ENCODE results near the gene CIRBP. TPM values are rescaled to one million over a fixed set of nuclear protein-coding genes. Genes with fewer than 3 reads are reported as not detected.

The CIRBP gene
- total RNA-seq, 1 donor from 2014 or later = 184 TPM

- Histone ChIP-seq H3K9me3 (ENCODE audit: insufficient read depth, low read depth, low read length) (no peaks in the 10 kb centered on the region), H3K4me2 (ENCODE audit: low read length) (peak overlapping the region; percentile 96), H3K36me3 (ENCODE audit: insufficient read depth, low read length) (peaks cover 21% of the 10 kb centered on the region), H3K9ac (ENCODE audit: low read length) (peak overlapping the region; percentile 87), H3K4me1 (ENCODE audit: insufficient read depth, low read length) (peaks cover 37% of the 10 kb centered on the region), H3K4me3 (ENCODE audit: insufficient read depth, low read depth, low read length) (peak overlapping the region; percentile 61), H2AFZ (ENCODE audit: low read depth, low read length) (no peak overlapping the region), H3K27ac (ENCODE audit: low read depth, low read length) (no peak overlapping the region), H3K27me3 (ENCODE audit: insufficient read depth, low read length) (no peaks in the 10 kb centered on the region), H4K20me1 (ENCODE audit: insufficient read depth, low read length) (peaks cover 49% of the 10 kb centered on the region), H3K79me2 (ENCODE audit: insufficient read depth, low read length) (peaks cover 47% of the 10 kb centered on the region)
- Mint-ChIP-seq H3K9me3 (ENCODE audit: unreplicated experiment) (no peaks in the 10 kb centered on the region), H3K27me3 (ENCODE audit: low read depth, unreplicated experiment) (no peaks in the 10 kb centered on the region), H3K27ac (ENCODE audit: unreplicated experiment) (no peak overlapping the region), H3K4me3 (ENCODE audit: unreplicated experiment) (peak overlapping the region; percentile 78), H3K4me1 (ENCODE audit: low read depth, unreplicated experiment) (peaks cover 14% of the 10 kb centered on the region), H3K36me3 (ENCODE audit: low read depth, unreplicated experiment) (peaks cover 14% of the 10 kb centered on the region)
- DNase-seq (ENCODE audit: low read depth) = no peak
- FAIRE-seq = no peak
- no peak for TF ChIP-seq CTCF (IDR thresholded peaks at IDR 0.05; ENCODE audit: insufficient read depth, low read depth, low read length)
- TF ChIP-seq EZH2 (IDR thresholded peaks at IDR 0.05; ENCODE audit: insufficient read depth, low read length) = no peak
Measured at GRCh38 chr19:1276628-1277022, 7.5 kb downstream of the CIRBP start.

- TF ChIP-seq CTCF (IDR thresholded peaks at IDR 0.05; ENCODE audit: insufficient read depth, low read depth, low read length) (no peak), EZH2 (IDR thresholded peaks at IDR 0.05; ENCODE audit: insufficient read depth, low read length) (no peak)
- peaks cover 43% of the 10 kb centered on the region for H3K79me2 ChIP-seq (ENCODE audit: insufficient read depth, low read length)
- DNase-seq (ENCODE audit: low read depth) = no peak
- H3K4me1 ChIP-seq (ENCODE audit: insufficient read depth, low read length) = peaks cover 32% of the 10 kb centered on the region
- peaks cover 14% of the 10 kb centered on the region for H3K36me3 Mint-ChIP-seq (ENCODE audit: low read depth, unreplicated experiment)
- no peaks in the 10 kb centered on the region for H3K27me3 Mint-ChIP-seq (ENCODE audit: low read depth, unreplicated experiment)
- no peaks in the 10 kb centered on the region for H3K9me3 ChIP-seq (ENCODE audit: insufficient read depth, low read depth, low read length)
- H3K36me3 ChIP-seq (ENCODE audit: insufficient read depth, low read length) = peaks cover 21% of the 10 kb centered on the region
- H4K20me1 ChIP-seq (ENCODE audit: insufficient read depth, low read length) = peaks cover 44% of the 10 kb centered on the region
- H3K4me2 ChIP-seq (ENCODE audit: low read length) = peak overlapping the region; percentile 96
- peaks cover 14% of the 10 kb centered on the region for H3K4me1 Mint-ChIP-seq (ENCODE audit: low read depth, unreplicated experiment)
- H3K27me3 ChIP-seq (ENCODE audit: insufficient read depth, low read length) = no peaks in the 10 kb centered on the region
- peak overlapping the region; percentile 78 for H3K4me3 Mint-ChIP-seq (ENCODE audit: unreplicated experiment)
- no peak overlapping the region for H3K27ac ChIP-seq (ENCODE audit: low read depth, low read length)
- no peak overlapping the region for H3K27ac Mint-ChIP-seq (ENCODE audit: unreplicated experiment)
- no peak overlapping the region for H2AFZ ChIP-seq (ENCODE audit: low read depth, low read length)
- H3K4me3 ChIP-seq (ENCODE audit: insufficient read depth, low read depth, low read length) = no peak overlapping the region
- FAIRE-seq = no peak
- H3K9me3 Mint-ChIP-seq (ENCODE audit: unreplicated experiment) = no peaks in the 10 kb centered on the region
- no peak overlapping the region for H3K9ac ChIP-seq (ENCODE audit: low read length)
Measured at GRCh38 chr19:1277061-1277460, 7.9 kb downstream of the CIRBP start.

GRCh38 chr19:1278074-1278473 is 8.9 kb downstream of the CIRBP start:
- Histone ChIP-seq H3K4me3 (ENCODE audit: insufficient read depth, low read depth, low read length) (no peak overlapping the region), H3K27me3 (ENCODE audit: insufficient read depth, low read length) (no peaks in the 10 kb centered on the region), H3K4me2 (ENCODE audit: low read length) (no peak overlapping the region), H2AFZ (ENCODE audit: low read depth, low read length) (no peak overlapping the region), H3K27ac (ENCODE audit: low read depth, low read length) (no peak overlapping the region), H3K9me3 (ENCODE audit: insufficient read depth, low read depth, low read length) (no peaks in the 10 kb centered on the region), H3K9ac (ENCODE audit: low read length) (no peak overlapping the region), H3K36me3 (ENCODE audit: insufficient read depth, low read length) (peaks cover 11% of the 10 kb centered on the region), H3K4me1 (ENCODE audit: insufficient read depth, low read length) (peaks cover 24% of the 10 kb centered on the region), H4K20me1 (ENCODE audit: insufficient read depth, low read length) (peaks cover 34% of the 10 kb centered on the region), H3K79me2 (ENCODE audit: insufficient read depth, low read length) (peaks cover 33% of the 10 kb centered on the region)
- no peaks in the 10 kb centered on the region for H3K9me3 Mint-ChIP-seq (ENCODE audit: unreplicated experiment)
- H3K36me3 Mint-ChIP-seq (ENCODE audit: low read depth, unreplicated experiment) = peaks cover 5% of the 10 kb centered on the region
- TF ChIP-seq EZH2 (IDR thresholded peaks at IDR 0.05; ENCODE audit: insufficient read depth, low read length) (no peak), CTCF (IDR thresholded peaks at IDR 0.05; ENCODE audit: insufficient read depth, low read depth, low read length) (no peak)
- H3K27me3 Mint-ChIP-seq (ENCODE audit: low read depth, unreplicated experiment) = no peaks in the 10 kb centered on the region
- H3K4me3 Mint-ChIP-seq (ENCODE audit: unreplicated experiment) = peak overlapping the region; percentile 9
- FAIRE-seq (no peak), DNase-seq (ENCODE audit: low read depth) (no peak)
- H3K4me1 Mint-ChIP-seq (ENCODE audit: low read depth, unreplicated experiment) = peaks cover 10% of the 10 kb centered on the region
- H3K27ac Mint-ChIP-seq (ENCODE audit: unreplicated experiment) = peak overlapping the region; percentile 15

Data from astrocyte (in vitro differentiated cells and primary cell).